SK-N-SH (cell line): Measurements from ENCODE around the gene PHIP. TPM values are rescaled to one million over a fixed set of nuclear protein-coding genes. Genes with fewer than 3 reads are reported as not detected.

Source experiments
- CTCF ChIA-PET: fragments of 300-600, 350-600 bp; formaldehyde crosslinking; extraction: SDS; loops from one replicate; lab custom pipeline; 2021; lab: Yijun Ruan, JAX
- POLR2A ChIA-PET: fragments of 350-600 bp; sonication (Branson Sonifier 250); formaldehyde crosslinking; extraction: SDS; loops from one replicate; lab custom pipeline; 2020; ENCODE audit warnings: antibody characterized with exemption, inconsistent platforms; lab: Yijun Ruan, JAX
- DNase-seq: peaks from one replicate; pipeline ENCODE4 v3.0.0; 2012
- H2AFZ ChIP-seq: fragments of 200-600 bp; sonication (generic); 2 replicates; pipeline ENCODE4 v1.8.1; 2016; ENCODE audit warnings: antibody characterized with exemption, mild to moderate bottlenecking, low read depth
- H3F3A ChIP-seq: fragments of 200-600 bp; sonication (generic); replicated peaks from 2 replicates; pipeline ENCODE3; 2016; ENCODE audit warnings: antibody characterized with exemption, mild to moderate bottlenecking; ENCODE audit not compliant: insufficient read depth
- H3K27ac ChIP-seq, 2 experiments: fragments of 200-500 bp in 1 of 2; fragments of 200-600 bp in 1 of 2; sonication (Bioruptor generic) in 1 of 2; sonication (generic), shearing (Covaris generic) in 1 of 2; 2 replicates each; pipeline versions ENCODE4 v1.5.1 to v1.6.1; 2014 to 2016; ENCODE audit warnings: low read depth in 2 of 2, inconsistent platforms in 1 of 2, low read length in 1 of 2, mild to moderate bottlenecking in 1 of 2, mixed read lengths in 1 of 2
- H3K27me3 ChIP-seq: fragments of 200-600 bp; sonication (generic), shearing (Covaris generic); 2 replicates; pipeline ENCODE4 v1.6.1; 2016; ENCODE audit warnings: mixed run types; ENCODE audit not compliant: insufficient read depth
- H3K36me3 ChIP-seq, 2 experiments: fragments of 200-500 bp in 1 of 2; fragments of 200-600 bp in 1 of 2; sonication (Bioruptor generic) in 1 of 2; sonication (generic) in 1 of 2; replicated peaks in 1 of 2; 2 replicates each; pipeline versions ENCODE3 to v1.5.1; 2014 to 2016; ENCODE audit warnings: low read length in 1 of 2, mild to moderate bottlenecking in 1 of 2; ENCODE audit not compliant: insufficient read depth in 2 of 2, control insufficient read depth in 1 of 2
- H3K4me1 ChIP-seq, 2 experiments: fragments of 200-500 bp in 1 of 2; fragments of 200-600 bp in 1 of 2; sonication (Bioruptor generic) in 1 of 2; sonication (generic), shearing (Covaris generic) in 1 of 2; 2 replicates each; pipeline versions ENCODE4 v1.5.1 to v1.6.1; 2014 to 2016; ENCODE audit warnings: low read depth in 1 of 2, low read length in 1 of 2, mixed run types in 1 of 2; ENCODE audit not compliant: insufficient read depth in 2 of 2, control insufficient read depth in 1 of 2
- H3K4me2 ChIP-seq: fragments of 200-600 bp; sonication (generic), shearing (Covaris generic); 2 replicates; pipeline ENCODE4 v1.6.1; 2017; ENCODE audit warnings: mixed run types
- H3K4me3 ChIP-seq, 2 experiments: fragments of 200-500 bp in 1 of 2; fragments of 200-600 bp in 1 of 2; sonication (Bioruptor generic) in 1 of 2; sonication (generic), shearing (Covaris generic) in 1 of 2; 2 replicates each; pipeline versions ENCODE4 v1.5.1 to v1.8.1; 2014 to 2016; ENCODE audit warnings: low read depth in 2 of 2, inconsistent platforms in 1 of 2, low read length in 1 of 2, mild to moderate bottlenecking in 1 of 2, mixed read lengths in 1 of 2, moderate library complexity in 1 of 2
- H3K79me2 ChIP-seq: fragments of 200-600 bp; sonication (generic); 2 replicates; pipeline ENCODE4 v1.8.1; 2017; ENCODE audit warnings: mild to moderate bottlenecking; ENCODE audit not compliant: insufficient read depth
- H3K9ac ChIP-seq: fragments of 200-600 bp; sonication (generic); 2 replicates; pipeline ENCODE4 v1.6.1; 2017; ENCODE audit warnings: mixed run types
- H3K9me2 ChIP-seq: fragments of 200-600 bp; sonication (generic); 2 replicates; pipeline ENCODE4 v1.6.1; 2017; ENCODE audit warnings: mixed run types
- H3K9me3 ChIP-seq: fragments of 200-600 bp; sonication (generic); 2 replicates; pipeline ENCODE4 v1.6.1; 2017; ENCODE audit warnings: mixed run types, mild to moderate bottlenecking, moderate library complexity
- H4K20me1 ChIP-seq: fragments of 200-600 bp; sonication (generic); 2 replicates; pipeline ENCODE4 v1.6.1; 2017; ENCODE audit warnings: mild to moderate bottlenecking, mixed run types; ENCODE audit not compliant: insufficient read depth
- CHD2 ChIP-seq: fragments of 150-350 bp; IDR thresholded peaks from 2 replicates; pipeline ENCODE4 v1.6.1; 2018; ENCODE audit warnings: low read length; ENCODE audit not compliant: partially characterized antibody
- CTCF ChIP-seq: fragments of 200-600 bp; sonication (generic); IDR thresholded peaks from 2 replicates; pipeline ENCODE4 v1.6.1; 2017; ENCODE audit warnings: antibody characterized with exemption, mild to moderate bottlenecking, moderate library complexity
- EZH2phosphoT487 ChIP-seq: fragments of 200-600 bp; sonication (generic); IDR thresholded peaks from 2 replicates; pipeline ENCODE4 v1.6.1; 2017; ENCODE audit warnings: low read depth, mixed run types, mild to moderate bottlenecking, antibody characterized with exemption, moderate library complexity, borderline replicate concordance
- FOSL2 ChIP-seq: IDR thresholded peaks from 2 replicates; pipeline ENCODE4 v1.4.0; 2012; ENCODE audit warnings: low read depth, mild to moderate bottlenecking, moderate library complexity, borderline replicate concordance
- FOXM1 ChIP-seq: IDR thresholded peaks from 2 replicates; pipeline ENCODE4 v1.4.0; 2012; ENCODE audit warnings: low read depth, mild to moderate bottlenecking
- GABPA ChIP-seq: IDR thresholded peaks from 2 replicates; pipeline ENCODE4 v1.4.0; 2012; ENCODE audit warnings: low read depth, mild to moderate bottlenecking
- GATA2 ChIP-seq: sonication (generic); formaldehyde crosslinking; IDR thresholded peaks from 2 replicates; pipeline ENCODE4 v1.5.0; 2020; ENCODE audit warnings: mild to moderate bottlenecking, missing genetic modification reagents
- JUND ChIP-seq: IDR thresholded peaks from 2 replicates; pipeline ENCODE4 v1.4.0; 2012
- MEF2A ChIP-seq: IDR thresholded peaks from 2 replicates; pipeline ENCODE4 v1.4.0; 2012; ENCODE audit warnings: low read depth, borderline replicate concordance
- MXI1 ChIP-seq: IDR thresholded peaks from 2 replicates; pipeline ENCODE4 v1.6.1; 2012; ENCODE audit warnings: mild to moderate bottlenecking, low read depth, low read length, improper control_type of control experiment
- NFIC ChIP-seq: IDR thresholded peaks from 2 replicates; pipeline ENCODE4 v1.4.0; 2012; ENCODE audit warnings: borderline replicate concordance
- NRF1 ChIP-seq: IDR thresholded peaks from 2 replicates; pipeline ENCODE4 v1.6.1; 2012; ENCODE audit warnings: low read depth, mild to moderate bottlenecking, low read length
- PBX3 ChIP-seq: IDR thresholded peaks from 2 replicates; pipeline ENCODE4; 2012
- RAD21 ChIP-seq: IDR thresholded peaks from 2 replicates; pipeline ENCODE4 v1.6.1; 2012; ENCODE audit warnings: mild to moderate bottlenecking, low read length
- RFX5 ChIP-seq: IDR thresholded peaks from 2 replicates; pipeline ENCODE4 v1.6.1; 2012; ENCODE audit warnings: mild to moderate bottlenecking, improper control_type of control experiment, low read length
- SIN3A ChIP-seq: IDR thresholded peaks from 2 replicates; pipeline ENCODE4 v1.6.1; 2012; ENCODE audit warnings: low read depth, mild to moderate bottlenecking, low read length, moderate library complexity, borderline replicate concordance
- SMC3 ChIP-seq: IDR thresholded peaks from 2 replicates; pipeline ENCODE4 v1.6.1; 2012; ENCODE audit warnings: low read depth, low read length, improper control_type of control experiment
- TAF1 ChIP-seq: IDR thresholded peaks from 2 replicates; pipeline ENCODE4 v1.6.1; 2012; ENCODE audit warnings: low read depth, mild to moderate bottlenecking, low read length, moderate library complexity, borderline replicate concordance
- USF2 ChIP-seq: fragments of 150-350 bp; IDR thresholded peaks from 2 replicates; pipeline ENCODE4 v1.6.1; 2017; ENCODE audit warnings: antibody characterized with exemption, low read length, low read depth, borderline replicate concordance
- WGBS: methylation state at CpG from one replicate; pipeline ENCODE4 v1.1.6; 2017; ENCODE audit warnings: low lambda C conversion rate; 5-methylcytosine and 5-hydroxymethylcytosine counted together
- polyA plus RNA-seq, 3 experiments: library from polyadenylated mRNA; depleted of rRNA; stranded (reverse); fragments of >200 nt; gene quantifications; 2 replicates each; pipeline ENCODE4 v1.2.3, GENCODE V29; 2012

Gene PHIP
- polyA plus RNA-seq, 1 of the 3 experiments (the other 2 are of a cell fraction): 1.7 TPM

- Histone ChIP-seq H3K9me3 (no peaks in the 10 kb centered on the region), H3K4me1 (peaks cover 0 to 14% of the 10 kb centered on the region in 2 experiments; a peak in 2 of 4 replicates), H3K4me3 (no peak overlapping the region), H3K9me2 (no peaks in the 10 kb centered on the region), H3K27me3 (no peaks in the 10 kb centered on the region), H3K27ac (no peak overlapping the region), H3K36me3 (peaks cover 47 to 53% of the 10 kb centered on the region in 2 experiments), H2AFZ (no peak overlapping the region), H3F3A (peaks cover 9% of the 10 kb centered on the region), H3K9ac (no peak overlapping the region), H4K20me1 (no peaks in the 10 kb centered on the region), H3K79me2 (no peaks in the 10 kb centered on the region), H3K4me2 (no peak overlapping the region)
- TF ChIP-seq SIN3A: no peak
- TF ChIP-seq CHD2: no peak
- TF ChIP-seq RAD21: no peak
- TF ChIP-seq FOSL2: no peak
- TF ChIP-seq GATA2 (CRISPR knock-in tag): no peak
- TF ChIP-seq PBX3: no peak
- TF ChIP-seq GABPA: no peak
- TF ChIP-seq CTCF: no peak
- 94% methylated on average over 1 of the region's 1 CpG for WGBS
- CTCF ChIA-PET: no interaction called here
- POLR2A ChIA-PET: no interaction called here
- DNase-seq: no peak
Observed at GRCh38 chr6:79010422-79010821, 67.6 kb downstream of the PHIP start.

GRCh38 chr6:79009819-79010218 lies 68.2 kb downstream of the PHIP start:
- WGBS: 100% methylated on average over 1 of the region's 1 CpG
- ChIA-PET CTCF (no interaction called here), POLR2A (no interaction called here)
- no peak overlapping the region for H3K9ac ChIP-seq
- H3K4me3 ChIP-seq: no peak overlapping the region
- H2AFZ ChIP-seq: no peak overlapping the region
- no peak for DNase-seq
- H3F3A ChIP-seq: peaks cover 9% of the 10 kb centered on the region
- no peaks in the 10 kb centered on the region for H3K79me2 ChIP-seq
- H3K36me3 ChIP-seq: peaks cover 41 to 47% of the 10 kb centered on the region in 2 experiments
- H3K4me1 ChIP-seq: peaks cover 0 to 20% of the 10 kb centered on the region in 2 experiments; a peak in 3 of 4 replicates
- no peaks in the 10 kb centered on the region for H3K9me2 ChIP-seq
- H3K27ac ChIP-seq: no peak overlapping the region
- H3K4me2 ChIP-seq: no peak overlapping the region
- H3K9me3 ChIP-seq: no peaks in the 10 kb centered on the region
- H4K20me1 ChIP-seq: no peaks in the 10 kb centered on the region
- TF ChIP-seq NFIC (no peak), FOXM1 (no peak), EZH2phosphoT487 (no peak), JUND (no peak), RAD21 (no peak), NRF1 (no peak), RFX5 (no peak), USF2 (no peak), SMC3 (no peak), TAF1 (no peak), MXI1 (no peak), CTCF (no peak), MEF2A (no peak)
- H3K27me3 ChIP-seq: no peaks in the 10 kb centered on the region
